LNCAP (cell line): ENCODE measurements around the gene KCNQ5.

Experiments used
- CTCF ChIP-seq: fragments of 450-650 bp; IDR thresholded peaks from 2 replicates; pipeline ENCODE4 v1.5.1; 2017; ENCODE audit warnings: mild to moderate bottlenecking

The KCNQ5 gene

GRCh38 chr6:72621291-72622093, at the start of gene KCNQ5:
KCNQ5 (plus strand) TSS chr6:72622064.
- TF ChIP-seq CTCF: no peak

GRCh38 chr6:72579865-72580264, 42.0 kb upstream of the KCNQ5 start:
- TF ChIP-seq CTCF: no peak

GRCh38 chr6:72580281-72580940, 41.5 kb upstream of the KCNQ5 start:
- TF ChIP-seq CTCF: peak; percentile 50; the same call in 1 of the 2 replicates

GRCh38 chr6:72588155-72588554, 33.7 kb upstream of the KCNQ5 start:
- no peak for TF ChIP-seq CTCF

GRCh38 chr6:72589096-72589495, 32.8 kb upstream of the KCNQ5 start:
- TF ChIP-seq CTCF: no peak

- no peak for TF ChIP-seq CTCF
These were observed 26.1 kb upstream of the KCNQ5 start for GRCh38 chr6:72595812-72596211.

- TF ChIP-seq CTCF: peak; percentile 72
These were observed 5.4 kb upstream of the KCNQ5 start for GRCh38 chr6:72616406-72617015.
